ENCODE results near the gene PIK3R1.

The PIK3R1 gene

DNA sequence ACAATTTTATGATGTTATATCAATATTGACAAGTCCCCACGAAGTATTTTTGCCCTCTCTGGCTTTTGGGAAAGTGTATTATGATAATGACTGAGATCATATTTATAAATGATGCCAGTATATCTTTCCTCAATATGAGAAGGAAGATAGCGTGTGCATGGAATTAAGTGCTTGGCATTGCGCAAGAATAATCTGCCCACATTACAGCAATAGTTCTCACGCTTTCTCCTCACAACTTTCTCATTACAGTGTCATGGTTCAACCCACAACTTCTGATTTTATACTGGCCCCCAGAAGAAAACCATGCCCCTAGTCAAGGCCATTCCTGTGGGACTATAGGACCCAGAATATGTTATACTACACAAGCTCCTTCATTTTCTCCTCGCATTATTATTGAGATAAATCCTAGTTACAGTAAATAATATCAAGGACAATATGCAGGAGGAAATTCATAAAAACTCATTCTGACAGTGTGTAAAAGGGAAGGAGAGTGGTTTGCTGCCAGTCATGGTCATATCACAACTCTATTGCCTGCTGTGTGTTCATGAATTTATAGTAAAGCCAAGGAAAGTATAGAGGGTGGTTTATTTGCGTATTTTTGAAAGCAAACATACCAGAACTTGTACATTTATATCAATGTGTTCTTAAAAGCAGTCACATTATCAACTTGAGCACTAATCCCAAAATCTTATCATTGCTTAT, 114.1 kb downstream of the PIK3R1 start:
- no peak for DNase-seq (ENCODE audit: low read depth)
- TF ChIP-seq, protein P1, sequence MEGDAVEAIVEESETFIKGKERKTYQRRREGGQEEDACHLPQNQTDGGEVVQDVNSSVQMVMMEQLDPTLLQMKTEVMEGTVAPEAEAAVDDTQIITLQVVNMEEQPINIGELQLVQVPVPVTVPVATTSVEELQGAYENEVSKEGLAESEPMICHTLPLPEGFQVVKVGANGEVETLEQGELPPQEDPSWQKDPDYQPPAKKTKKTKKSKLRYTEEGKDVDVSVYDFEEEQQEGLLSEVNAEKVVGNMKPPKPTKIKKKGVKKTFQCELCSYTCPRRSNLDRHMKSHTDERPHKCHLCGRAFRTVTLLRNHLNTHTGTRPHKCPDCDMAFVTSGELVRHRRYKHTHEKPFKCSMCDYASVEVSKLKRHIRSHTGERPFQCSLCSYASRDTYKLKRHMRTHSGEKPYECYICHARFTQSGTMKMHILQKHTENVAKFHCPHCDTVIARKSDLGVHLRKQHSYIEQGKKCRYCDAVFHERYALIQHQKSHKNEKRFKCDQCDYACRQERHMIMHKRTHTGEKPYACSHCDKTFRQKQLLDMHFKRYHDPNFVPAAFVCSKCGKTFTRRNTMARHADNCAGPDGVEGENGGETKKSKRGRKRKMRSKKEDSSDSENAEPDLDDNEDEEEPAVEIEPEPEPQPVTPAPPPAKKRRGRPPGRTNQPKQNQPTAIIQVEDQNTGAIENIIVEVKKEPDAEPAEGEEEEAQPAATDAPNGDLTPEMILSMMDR (IDR thresholded peaks at IDR 0.05; ENCODE audit: control insufficient read depth, insufficient read depth, low read depth, low read length, missing control alignments): no peak
- H3K4me3 ChIP-seq (ENCODE audit: control insufficient read depth, low read depth, low read length): no peak overlapping the region

DNA sequence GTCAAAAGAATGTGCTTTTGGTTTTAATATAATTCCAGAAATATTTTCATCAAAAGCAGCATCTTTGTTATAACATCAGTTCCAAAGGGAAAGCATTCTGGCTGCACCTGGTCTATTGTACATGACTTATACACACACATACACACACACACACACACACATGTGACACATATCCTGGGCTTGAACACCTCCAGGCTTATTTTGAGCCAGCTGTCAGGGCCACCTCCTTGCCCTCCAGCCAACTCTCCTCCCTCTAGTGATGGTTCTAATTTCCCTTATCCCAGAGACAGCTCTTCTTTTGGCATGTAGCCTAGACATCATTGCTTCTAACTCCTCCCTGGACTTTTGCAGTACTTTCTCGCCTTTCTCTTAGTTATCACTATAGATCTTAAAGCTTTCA, 115.0 kb downstream of the PIK3R1 start:
- no peak for DNase-seq (ENCODE audit: low read depth)
- no peak overlapping the region for H3K4me3 ChIP-seq (ENCODE audit: control insufficient read depth, low read depth, low read length)
- TF ChIP-seq, protein P1 (IDR thresholded peaks at IDR 0.05; ENCODE audit: control insufficient read depth, insufficient read depth, low read depth, low read length, missing control alignments): no peak

DNA sequence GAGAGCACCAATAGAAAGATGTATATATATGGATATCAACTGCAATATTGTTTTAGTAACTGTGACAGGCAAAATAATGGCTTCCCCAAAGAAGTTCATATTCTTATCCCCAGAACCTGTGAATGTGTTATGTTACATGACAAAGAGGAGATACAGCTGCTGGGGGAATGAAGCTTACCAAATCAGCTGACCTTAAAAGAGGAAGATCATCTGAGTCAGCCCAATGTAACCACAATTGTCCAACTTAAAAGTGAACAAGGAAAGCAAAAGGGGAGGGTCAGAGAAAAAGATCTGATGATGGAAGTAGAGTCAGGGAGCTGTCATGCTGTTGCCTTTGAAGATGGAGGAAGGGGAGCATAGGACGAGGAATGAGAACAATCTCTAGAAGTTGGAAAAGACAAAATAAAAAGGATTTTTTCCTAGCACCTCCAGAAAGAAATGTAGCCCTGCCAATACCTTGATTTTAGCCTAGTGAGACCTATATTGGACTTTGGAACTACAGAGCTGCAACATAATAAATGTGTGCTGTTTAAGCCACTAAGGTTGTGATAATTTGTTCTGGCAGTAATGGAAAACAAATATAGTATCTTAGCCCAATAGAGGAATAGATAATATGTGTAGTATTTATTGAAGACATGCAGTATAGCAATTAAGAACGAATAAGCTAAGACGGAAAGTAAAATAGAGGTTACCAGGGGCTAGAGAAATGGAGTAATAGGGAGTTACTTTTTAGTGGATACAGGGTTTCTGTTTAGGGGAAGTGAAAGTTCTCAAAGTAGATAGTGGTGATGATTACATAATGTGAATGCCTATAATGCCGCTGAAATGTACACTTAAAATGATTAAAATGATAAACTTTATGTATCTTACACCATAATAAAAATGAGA, 115.9 kb downstream of the PIK3R1 start:
- no peak for DNase-seq (ENCODE audit: low read depth)
- no peak overlapping the region for H3K4me3 ChIP-seq (ENCODE audit: control insufficient read depth, low read depth, low read length)
- TF ChIP-seq, protein P1 (IDR thresholded peaks at IDR 0.05; ENCODE audit: control insufficient read depth, insufficient read depth, low read depth, low read length, missing control alignments): no peak

DNA sequence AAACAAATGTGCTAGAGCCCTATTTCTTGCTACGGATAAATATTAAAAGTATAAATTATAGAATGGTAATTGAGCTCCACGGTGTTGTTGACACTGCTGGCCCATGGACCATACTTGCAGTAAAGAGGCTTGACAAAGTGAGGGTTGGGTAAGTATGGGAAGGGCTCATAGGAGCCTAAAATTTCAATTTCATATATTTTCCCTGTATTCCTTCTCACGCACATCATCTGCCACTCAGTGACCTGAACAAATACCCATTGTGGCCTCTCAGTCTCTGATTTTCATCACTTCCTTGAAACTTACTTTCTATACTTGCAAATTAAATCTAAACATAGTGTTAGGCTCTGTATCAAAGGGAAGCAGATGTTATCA, 116.5 kb downstream of the PIK3R1 start:
- DNase-seq (ENCODE audit: low read depth): no peak
- TF ChIP-seq, protein P1 (IDR thresholded peaks at IDR 0.05; ENCODE audit: control insufficient read depth, insufficient read depth, low read depth, low read length, missing control alignments): no peak
- H3K4me3 ChIP-seq (ENCODE audit: control insufficient read depth, low read depth, low read length): no peak overlapping the region

DNA sequence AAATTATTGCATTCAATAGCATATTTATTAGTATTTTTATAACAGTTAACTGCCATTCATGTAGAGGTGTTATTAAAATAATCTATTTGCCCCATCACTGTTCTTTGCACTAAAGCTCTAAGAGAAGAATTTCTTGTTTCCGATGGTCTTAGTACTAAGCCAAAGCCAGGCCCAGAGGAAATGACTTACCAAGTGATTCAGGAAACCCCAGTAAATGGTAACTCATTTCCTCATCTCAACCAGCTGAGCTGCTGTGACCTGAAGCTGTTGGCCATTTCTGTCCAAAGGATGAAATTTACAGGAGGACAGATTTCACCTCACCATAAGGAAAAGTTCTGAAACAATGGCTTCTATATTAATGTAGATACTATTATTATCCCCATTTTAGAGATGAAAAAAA, 117.0 kb downstream of the PIK3R1 start:
- DNase-seq (ENCODE audit: low read depth): no peak
- no peak overlapping the region for H3K4me3 ChIP-seq (ENCODE audit: control insufficient read depth, low read depth, low read length)
- TF ChIP-seq, protein P1 (IDR thresholded peaks at IDR 0.05; ENCODE audit: control insufficient read depth, insufficient read depth, low read depth, low read length, missing control alignments): no peak

DNA sequence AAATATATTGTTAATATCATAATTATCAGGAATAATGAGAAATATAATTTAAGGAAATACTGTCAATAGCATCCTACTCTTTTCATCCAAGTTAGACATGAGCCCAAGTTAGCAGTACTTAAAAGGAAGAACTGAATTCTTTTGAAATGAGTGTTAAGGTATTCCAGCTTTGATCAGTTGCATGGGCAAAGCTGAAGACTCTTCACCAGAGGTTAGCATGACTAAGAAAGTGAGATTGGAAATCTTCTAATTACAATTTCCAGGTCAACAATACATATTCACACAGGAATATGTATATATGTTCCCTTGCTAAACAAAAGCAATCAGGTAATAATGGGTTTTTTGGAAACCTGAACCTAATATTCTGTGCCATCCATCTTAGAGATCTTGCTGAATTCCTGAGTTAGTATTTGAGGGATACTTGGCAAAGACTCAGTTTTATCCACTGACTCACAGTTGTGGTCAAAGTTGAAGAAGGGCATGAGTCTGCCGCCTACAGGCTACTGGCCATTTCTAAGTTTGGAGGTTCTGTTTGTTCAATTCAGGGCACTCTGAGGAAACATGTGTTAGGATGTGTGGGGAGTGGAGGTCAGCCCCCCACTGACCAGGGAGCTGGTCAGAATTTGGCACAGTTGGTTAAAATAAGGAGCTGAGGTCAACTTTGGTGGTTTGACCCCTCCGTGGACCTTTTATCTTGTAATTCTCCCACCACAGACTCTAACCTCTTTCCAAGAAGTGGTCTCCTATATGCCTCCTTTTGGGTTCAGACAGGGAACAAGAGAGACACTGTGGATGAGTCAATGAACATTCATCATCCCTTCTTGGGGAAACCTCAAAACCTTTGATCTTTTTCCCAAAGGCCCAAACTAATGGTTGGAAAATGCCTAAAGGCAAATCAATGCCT, 118.3 kb downstream of the PIK3R1 start:
- peak; percentile 73 for DNase-seq (ENCODE audit: low read depth)
- TF ChIP-seq, protein P1 (IDR thresholded peaks at IDR 0.05; ENCODE audit: control insufficient read depth, insufficient read depth, low read depth, low read length, missing control alignments): peak; percentile 43

More for the DNA sequence above, 118.3 kb downstream of the PIK3R1 start:
- no peak overlapping the region for H3K4me3 ChIP-seq (ENCODE audit: control insufficient read depth, low read depth, low read length)
